HG03520 (cell line): ENCODE measurements around the gene DOK6.

Source experiments
- ATAC-seq: cut with Tn5 transposase; IDR thresholded peaks from one replicate; pipeline ENCODE4 v1.9.1; 2021; ENCODE audit warnings: mild to moderate bottlenecking, moderate library complexity; ENCODE audit not compliant: unreplicated experiment

The DOK6 gene

DNA sequence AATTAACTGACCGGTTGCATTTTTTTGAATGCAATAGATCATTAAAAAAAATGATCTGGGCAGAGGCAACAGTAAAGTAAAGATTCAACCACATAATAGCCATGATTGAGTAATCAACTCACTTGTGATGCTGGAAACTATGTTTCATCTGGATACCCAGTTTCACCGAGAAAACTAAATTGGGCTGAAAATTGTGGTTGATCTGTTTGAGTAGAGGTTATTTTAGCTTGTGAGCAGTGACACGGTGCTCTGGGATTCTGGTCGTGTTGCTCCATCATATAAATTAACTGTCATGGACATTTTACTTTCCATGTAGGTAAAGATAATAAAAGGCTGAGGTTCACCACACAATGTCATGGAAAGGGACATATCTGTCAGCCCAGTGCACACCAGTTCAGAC is 488.3 kb downstream of the DOK6 start:
- ATAC-seq: no peak

DNA sequence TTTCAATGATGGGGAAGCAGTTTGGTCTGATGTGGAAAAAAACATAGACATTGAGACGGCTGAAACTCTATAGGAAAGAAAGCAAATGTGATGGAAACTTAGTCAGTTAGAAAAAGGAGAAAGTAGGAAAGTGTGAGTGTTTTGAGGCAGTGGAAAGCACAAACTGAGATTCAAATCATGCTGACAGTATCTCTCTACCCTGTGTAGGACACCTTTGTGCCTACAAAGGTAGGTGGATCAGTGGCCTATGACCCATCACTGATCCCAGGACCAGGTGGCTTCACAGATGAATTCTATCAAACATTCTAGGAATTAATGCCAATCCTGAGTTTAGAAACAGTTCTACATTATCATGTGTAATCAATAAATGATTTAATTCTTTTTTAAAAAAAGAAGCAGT is 489.9 kb downstream of the DOK6 start:
- ATAC-seq: no peak

DNA sequence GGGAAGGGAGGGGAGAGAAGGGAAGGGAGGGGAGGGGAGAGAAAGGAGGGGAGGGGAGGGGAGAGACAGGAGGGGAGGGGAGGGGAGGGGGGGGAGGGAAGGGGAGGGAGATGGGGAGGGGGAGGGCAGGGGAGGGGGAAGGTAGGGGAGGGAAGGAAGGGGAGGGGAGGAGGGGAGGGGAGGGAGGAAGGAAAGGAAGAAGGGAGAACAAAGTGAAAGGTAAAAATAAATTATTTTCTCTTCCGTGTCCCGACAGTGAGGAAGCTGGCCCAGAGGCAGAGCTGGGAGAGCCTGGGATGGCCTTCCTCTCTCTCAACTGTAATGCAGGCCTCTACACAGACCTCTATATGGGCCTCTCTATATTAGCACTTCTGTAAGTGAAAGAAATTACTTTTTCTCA is 493.8 kb downstream of the DOK6 start:
- no peak for ATAC-seq

DNA sequence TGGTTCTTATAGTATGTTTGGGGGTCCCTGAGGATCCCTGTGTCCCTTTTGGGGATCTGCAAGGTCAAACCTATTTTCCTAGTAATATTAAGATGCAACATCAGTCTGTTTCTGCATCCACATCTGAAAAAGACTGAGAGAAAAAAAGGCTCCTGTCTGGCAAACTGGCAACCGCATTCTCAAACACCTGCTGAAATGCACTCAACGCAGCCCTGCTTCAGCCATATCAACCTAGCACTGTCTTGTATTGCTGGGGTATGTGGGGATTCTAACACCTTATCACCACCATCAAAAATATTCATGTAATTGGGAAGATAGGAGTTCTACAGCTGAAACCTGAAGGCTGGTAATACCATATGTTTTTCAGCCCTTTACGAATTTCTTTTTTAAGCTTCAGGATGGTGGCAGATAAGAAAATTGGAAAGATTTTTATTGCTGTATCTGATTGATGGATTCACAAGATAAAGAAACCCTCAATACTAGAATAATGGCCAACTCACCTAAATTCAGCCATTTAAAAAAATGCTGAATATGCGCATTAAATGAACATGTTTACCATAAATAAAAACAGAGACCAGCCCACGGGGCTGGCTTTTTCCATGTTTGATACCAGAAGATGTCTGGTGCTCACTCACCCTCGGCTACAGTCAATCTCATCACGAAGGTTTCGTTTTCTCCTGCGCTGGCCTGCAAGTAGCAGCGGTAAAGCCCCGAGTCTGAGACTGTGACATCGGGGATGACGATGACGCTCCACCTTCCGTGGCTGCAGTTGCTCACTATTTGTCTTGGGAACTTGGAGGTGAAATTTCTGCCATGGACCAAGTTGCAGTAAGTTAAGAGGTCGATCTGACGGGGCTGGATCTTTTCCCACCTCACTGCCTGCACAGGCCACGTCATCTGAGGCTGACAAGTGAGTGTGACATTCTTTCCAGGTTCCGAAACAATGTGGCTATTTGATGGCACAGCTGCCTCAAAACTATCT is 494.7 kb downstream of the DOK6 start:
- no peak for ATAC-seq

DNA sequence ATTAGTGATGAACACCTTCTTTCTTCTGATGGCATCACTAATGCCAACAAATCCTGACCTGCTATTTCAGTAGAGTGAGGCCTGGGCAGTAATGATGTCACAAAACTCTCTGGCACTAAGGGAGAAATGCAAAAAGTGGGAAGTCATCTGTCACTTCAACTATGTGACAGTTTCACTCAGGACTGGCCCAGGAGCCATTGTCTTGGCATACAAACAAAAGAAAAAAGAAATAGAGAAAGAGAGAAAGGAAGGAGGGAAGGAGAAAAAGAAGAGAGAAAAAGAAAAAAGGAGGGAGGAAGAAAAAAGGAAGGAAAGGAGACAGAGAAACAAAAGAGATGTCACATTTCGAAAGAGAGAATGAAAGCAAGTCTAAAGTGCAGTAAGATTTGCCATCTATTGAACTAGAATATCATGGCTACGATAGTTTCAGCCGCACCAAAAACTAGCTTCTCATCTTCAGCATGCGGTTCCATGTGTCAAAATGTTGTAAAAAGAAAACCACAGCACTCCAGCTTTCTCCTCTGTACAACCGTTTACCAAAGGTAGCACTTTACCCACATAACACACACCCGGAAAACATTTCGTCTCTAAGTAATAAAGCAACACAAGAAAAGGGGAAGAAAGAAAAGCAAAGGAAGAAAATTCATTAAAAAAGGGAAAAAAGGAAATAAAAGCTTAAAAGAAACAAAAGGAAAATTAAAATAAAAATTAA is 496.9 kb downstream of the DOK6 start:
- peak; percentile 44 for ATAC-seq

DNA sequence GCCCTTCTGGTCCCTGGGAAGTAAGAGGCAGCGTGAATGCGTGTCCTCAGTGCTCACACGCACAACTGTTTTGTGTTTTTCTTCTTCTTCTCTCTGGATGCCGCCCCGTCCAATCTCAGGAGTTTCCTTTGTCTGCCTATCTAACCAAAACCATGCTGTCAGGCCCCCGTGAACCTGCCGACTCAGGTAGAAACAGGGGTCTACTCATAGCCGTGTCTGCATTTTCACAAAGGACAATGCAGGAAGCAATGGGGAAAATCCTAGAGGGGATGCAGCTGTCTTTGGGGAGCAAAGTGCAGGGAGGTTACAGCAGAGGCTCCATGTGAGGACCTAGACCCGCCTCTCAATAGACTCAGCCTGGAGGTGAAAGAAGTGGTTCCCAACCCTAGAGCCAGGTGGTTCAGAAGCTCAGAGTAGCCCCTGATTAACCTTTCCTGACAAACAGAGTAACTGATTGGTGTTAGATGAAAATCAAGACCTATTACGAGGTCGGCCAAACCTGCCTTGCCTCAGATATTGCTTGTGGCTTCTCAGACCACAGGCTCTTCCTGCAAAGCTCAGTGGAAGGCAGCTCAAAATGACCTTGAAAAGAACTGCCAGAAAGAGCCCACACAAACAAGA is 497.7 kb downstream of the DOK6 start:
- ATAC-seq: peak; percentile 32
